Endothelial cell of umbilical vein (primary cell): ENCODE measurements around the gene CDH2. TPM values are rescaled to one million over a fixed set of nuclear protein-coding genes. Genes with fewer than 3 reads are reported as not detected.
A peak's percentile ranks its signal among the peaks of the same experiment; 100 is the strongest.

Experiments used
- BruUV-seq: library from RNA; stranded (reverse); fragments of 400-500 nt; replicated peaks from 2 replicates; lab custom pipeline; 2021; lab: Mats Ljungman, UMichigan
- CTCF ChIA-PET: fragments of 300-600, 350-600 bp; sonication (Branson Sonifier 250); formaldehyde crosslinking; loops from one replicate; lab custom pipeline; 2021; ENCODE audit warnings: antibody characterized with exemption, inconsistent platforms; lab: Charles Lee
- POLR2A ChIA-PET: fragments of 300-600, 350-600 bp; sonication (Branson Sonifier 250); formaldehyde crosslinking; loops from one replicate; lab custom pipeline; 2021; ENCODE audit warnings: antibody characterized with exemption, inconsistent platforms; lab: Charles Lee
- DNase-seq: peaks from one replicate; pipeline ENCODE4 v3.0.0-alpha.2; 2011; ENCODE audit warnings: low read depth, low spot score
- FAIRE-seq: peaks from 2 replicates; lab custom pipeline; 2011; peaks lifted over from hg19 to GRCh38; lab: Jason Lieb, UNC
- H2AFZ ChIP-seq: 2 replicates; pipeline ENCODE4 v1.6.0; 2012; ENCODE audit warnings: low read depth, low read length, control low read depth, inconsistent platforms
- H3K27ac ChIP-seq: 2 replicates; pipeline ENCODE4 v1.5.1; 2011; ENCODE audit warnings: low read depth, mild to moderate bottlenecking, control low read depth, low read length, moderate library complexity; ENCODE audit not compliant: insufficient read depth
- H3K27me3 ChIP-seq, 2 experiments: 2 replicates each; pipeline versions ENCODE4 v1.6.0 to v1.6.1; 2011; ENCODE audit warnings: low read length in 2 of 2, mixed read lengths in 1 of 2; ENCODE audit not compliant: control insufficient read depth in 2 of 2, insufficient read depth in 2 of 2
- H3K36me3 ChIP-seq, 2 experiments: 2 replicates in 1 of 2; 3 replicates in 1 of 2; pipeline ENCODE4 v1.5.1; 2011; ENCODE audit warnings: low read length in 2 of 2, mild to moderate bottlenecking in 1 of 2, moderate library complexity in 1 of 2; ENCODE audit not compliant: control insufficient read depth in 2 of 2, insufficient read depth in 2 of 2; ENCODE audit errors: extremely low read depth in 1 of 2
- H3K4me1 ChIP-seq: 3 replicates; pipeline ENCODE4 v1.5.1; 2011; ENCODE audit warnings: mild to moderate bottlenecking, low read length; ENCODE audit not compliant: control insufficient read depth, insufficient read depth; ENCODE audit errors: extremely low read depth
- H3K4me2 ChIP-seq: 2 replicates; pipeline ENCODE4 v1.6.1; 2011; ENCODE audit warnings: low read length, control low read depth, mixed read lengths; ENCODE audit not compliant: insufficient read depth
- H3K4me3 ChIP-seq, 3 experiments: fragments of 200-600 bp in 1 of 3; sonication (generic), shearing (Covaris generic) in 1 of 3; replicated peaks in 1 of 3; 2 replicates each; pipeline ENCODE4 v1.5.1; 2011 to 2016; ENCODE audit warnings: control low read depth in 3 of 3, low read length in 3 of 3, mild to moderate bottlenecking in 2 of 3, inconsistent platforms in 1 of 3, low read depth in 1 of 3, moderate library complexity in 1 of 3; ENCODE audit not compliant: insufficient read depth in 1 of 3
- H3K79me2 ChIP-seq: 2 replicates; pipeline ENCODE4 v1.6.0; 2012; ENCODE audit warnings: low read length, inconsistent platforms; ENCODE audit not compliant: control insufficient read depth, insufficient read depth
- H3K9ac ChIP-seq: replicated peaks from 2 replicates; pipeline ENCODE3; 2011; ENCODE audit warnings: low read length, control low read depth; ENCODE audit not compliant: insufficient read depth; ENCODE audit errors: extremely low read depth
- H3K9me1 ChIP-seq: replicated peaks from 3 replicates; pipeline ENCODE4 v1.6.0; 2011; ENCODE audit warnings: mild to moderate bottlenecking, low read length; ENCODE audit not compliant: control insufficient read depth, insufficient read depth; ENCODE audit errors: extremely low read depth
- H3K9me3 ChIP-seq: replicated peaks from 2 replicates; pipeline ENCODE4 v1.5.1; 2012; ENCODE audit warnings: low read length, inconsistent platforms; ENCODE audit not compliant: control insufficient read depth, insufficient read depth
- H4K20me1 ChIP-seq: replicated peaks from 2 replicates; pipeline ENCODE3; 2011; ENCODE audit warnings: mild to moderate bottlenecking, low read length; ENCODE audit not compliant: control insufficient read depth, insufficient read depth; ENCODE audit errors: extremely low read depth
- CTCF ChIP-seq, 2 donors: IDR thresholded peaks; 1 replicate in 1 of 2; 2 replicates in 1 of 2; pipeline ENCODE4 v1.5.1; 2011; ENCODE audit warnings: low read length in 2 of 2, mild to moderate bottlenecking in 2 of 2, moderate library complexity in 2 of 2, control low read depth in 1 of 2, inconsistent platforms in 1 of 2, low read depth in 1 of 2; ENCODE audit not compliant: insufficient read depth in 1 of 2; ENCODE audit errors: extremely low read depth in 1 of 2
- EZH2 ChIP-seq: IDR thresholded peaks from 2 replicates; pipeline ENCODE4 v1.6.1; 2012; ENCODE audit warnings: borderline replicate concordance, low read depth, mild to moderate bottlenecking, moderate library complexity, low read length, inconsistent platforms; ENCODE audit not compliant: severe bottlenecking
- FOS ChIP-seq: IDR thresholded peaks from 2 replicates; pipeline ENCODE4 v1.6.1; 2011; ENCODE audit warnings: mild to moderate bottlenecking, low read length, moderate library complexity, borderline replicate concordance; ENCODE audit not compliant: insufficient read depth
- GATA2 ChIP-seq: IDR thresholded peaks from 2 replicates; pipeline ENCODE4 v1.7.0; 2011; ENCODE audit warnings: low read depth, mild to moderate bottlenecking, moderate library complexity, mixed read lengths, low read length; ENCODE audit not compliant: insufficient read length, insufficient read depth
- JUN ChIP-seq: IDR thresholded peaks from 2 replicates; pipeline ENCODE4 v1.6.1; 2011; ENCODE audit warnings: borderline replicate concordance, low read depth; ENCODE audit not compliant: insufficient read length, insufficient read depth
- MAX ChIP-seq: IDR thresholded peaks from 2 replicates; pipeline ENCODE4 v1.6.1; 2011; ENCODE audit not compliant: insufficient read depth, insufficient read length
- MYC ChIP-seq: IDR thresholded peaks from one replicate; pipeline ENCODE4 v1.6.1; 2011; ENCODE audit warnings: mild to moderate bottlenecking, low read depth, low read length
- POLR2A ChIP-seq: IDR thresholded peaks from 2 replicates; pipeline ENCODE4 v1.6.1; 2012; ENCODE audit warnings: low read depth, mild to moderate bottlenecking, control low read depth, low read length
- POLR2AphosphoS5 ChIP-seq: IDR thresholded peaks from 2 replicates; pipeline ENCODE4 v1.6.1; 2012; ENCODE audit warnings: low read depth, mild to moderate bottlenecking, control low read depth, low read length, moderate library complexity; ENCODE audit not compliant: insufficient read depth
- dilution Hi-C: fragments of 300-500 bp; cut with MboI; formaldehyde crosslinking; loops from one replicate; pipeline ENCODE4 v1.15.0; 2019; ENCODE audit warnings: low sequenced_read_pairs; ENCODE audit not compliant: extremely low pct_ligation_motif_present
- intact Hi-C: fragments of 100-400 bp; cut with micrococcal nuclease; formaldehyde crosslinking; loops from one replicate; pipeline ENCODE4 v1.10.0; 2022
- polyA plus RNA-seq, 4 experiments: library from polyadenylated mRNA; depleted of rRNA in 3 of 4; stranded (reverse) in 3 of 4; unstranded in 1 of 4; fragments of >200 nt; gene quantifications; 2 replicates each; pipeline versions ENCODE4 v1.2.1 to v1.2.3, GENCODE V29; 2011 to 2012; ENCODE audit warnings: missing spikeins in 1 of 4
- total RNA-seq: library from RNA; stranded (reverse); gene quantifications from 2 replicates; pipeline ENCODE4 v1.2.3, GENCODE V29; 2021

CDH2 gene
- total and polyA plus RNA-seq, 2 donors (not counting 3 experiments of a cell fraction or from before 2014, with no cell fraction given), result 37.6 to 59.5 TPM

- TF ChIP-seq POLR2A (no peak), JUN (no peak), EZH2 (no peak), MAX (no peak), POLR2AphosphoS5 (no peak), GATA2 (no peak), FOS (no peak), CTCF (IDR thresholded peaks at IDR 0.05; ENCODE audit: extremely low read depth in 1 of 2, insufficient read depth in 1 of 2, low read depth in 1 of 2, low read length in 2 of 2) (no peak), MYC (no peak)
- Histone ChIP-seq H3K4me1 (peaks cover 3% of the 10 kb centered on the region), H3K27ac (no peak overlapping the region), H3K79me2 (no peaks in the 10 kb centered on the region), H3K4me2 (no peak overlapping the region), H4K20me1 (no peaks in the 10 kb centered on the region), H3K9me1 (no peaks in the 10 kb centered on the region), H3K36me3 (no peaks in the 10 kb centered on the region), H3K4me3 (no peak overlapping the region), H3K9me3 (no peaks in the 10 kb centered on the region), H3K9ac (no peak overlapping the region), H2AFZ (no peak overlapping the region), H3K27me3 (no peaks in the 10 kb centered on the region)
- no TSS peak for BruUV-seq
- DNase-seq (peak; percentile 50), FAIRE-seq (no peak)
- CTCF ChIA-PET, result interaction anchor here (1.0 to 1.5 kb wide), 3 partner anchors 9 to 31 kb away, joined by 3 to 4 read pairs (median 3); no protein-coding TSS in a partner anchor
- dilution Hi-C loops, result no loop called here
- intact Hi-C loops, result no loop called here
- POLR2A ChIA-PET, result no interaction called here
These were observed 131.6 kb downstream of the CDH2 start for GRCh38 chr18:28045176-28045810.
